Nucleus accumbens (tissue), 56 donors: ENCODE measurements around the gene GFI1B.

Experiments
- DNase-seq, 56 donors: peaks; one replicate each; lab custom pipeline; 2025; lab: John Stamatoyannopoulos, UW

The GFI1B gene

GRCh38 chr9:132978451-132979131 lies at the start of gene GFI1B:
Gene GFI1B (plus strand): TSS chr9:132978694. CDS start chr9:132986679, 7,985 bp downstream.
- DNase-seq: no peak

GRCh38 chr9:132931178-132931735 lies 47.2 kb upstream of the GFI1B start:
- no peak for DNase-seq

GRCh38 chr9:132935026-132935425 lies 43.5 kb upstream of the GFI1B start:
- no peak for DNase-seq

- no peak for DNase-seq
These were observed 41.0 kb upstream of the GFI1B start for GRCh38 chr9:132937463-132937901.

GRCh38 chr9:132939169-132939568 lies 39.3 kb upstream of the GFI1B start:
- DNase-seq: no peak

GRCh38 chr9:132942541-132943182 lies 35.8 kb upstream of the GFI1B start:
- DNase-seq: no peak

GRCh38 chr9:132943651-132944293 lies 34.7 kb upstream of the GFI1B start:
- peak in 4 of 56 donors; percentile 32 to 47 (median 39) for DNase-seq

GRCh38 chr9:132944294-132945185 lies 34.0 kb upstream of the GFI1B start, which contains the start of gene TSC1:
Gene TSC1 (minus strand): TSS chr9:132944616. CDS start chr9:132928872, 15,744 bp downstream.
- peak in 55 of 56 donors; percentile 64 to 99 (median 93) for DNase-seq

GRCh38 chr9:132945186-132946130 lies 33.0 kb upstream of the GFI1B start:
- peak in 3 of 56 donors; percentile 30 to 60 (median 49) for DNase-seq

- no peak for DNase-seq
These were observed 32.3 kb upstream of the GFI1B start for GRCh38 chr9:132946211-132946610.

- no peak for DNase-seq
These were observed 31.7 kb upstream of the GFI1B start for GRCh38 chr9:132946631-132947295.

GRCh38 chr9:132947756-132948155 lies 30.7 kb upstream of the GFI1B start:
- DNase-seq: no peak

GRCh38 chr9:132948482-132949050 lies 29.9 kb upstream of the GFI1B start:
- DNase-seq: no peak

- DNase-seq: no peak
These were observed 28.8 kb upstream of the GFI1B start for GRCh38 chr9:132949709-132950108.

GRCh38 chr9:132955123-132955522 lies 23.4 kb upstream of the GFI1B start:
- DNase-seq: no peak

- DNase-seq: no peak
These were observed 22.7 kb upstream of the GFI1B start for GRCh38 chr9:132955768-132956167.

GRCh38 chr9:132957805-132958204 lies 20.7 kb upstream of the GFI1B start:
- no peak for DNase-seq

GRCh38 chr9:132961002-132961401 lies 17.5 kb upstream of the GFI1B start:
- no peak for DNase-seq
